ENCODE measurements around the gene NTSR2.

DNA sequence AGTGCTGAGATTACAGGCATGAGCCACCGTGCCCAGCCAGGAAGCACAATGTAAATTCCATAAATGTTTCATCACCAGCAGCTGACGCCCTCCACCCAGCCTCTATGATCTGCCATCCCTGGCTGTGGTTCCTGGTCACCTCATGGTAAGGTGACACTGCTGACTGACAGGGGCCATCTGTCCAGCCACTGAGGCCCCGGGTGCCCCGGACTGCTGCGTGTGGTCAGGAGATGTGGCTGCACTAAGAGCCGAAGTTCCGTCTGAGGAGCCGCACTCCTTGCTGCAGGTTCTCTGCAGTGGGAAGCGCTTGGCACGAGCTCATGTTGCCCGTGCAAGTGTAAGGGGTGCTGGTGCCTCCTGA, 10.9 kb downstream of the NTSR2 start:
- TF ChIP-seq, protein P1, sequence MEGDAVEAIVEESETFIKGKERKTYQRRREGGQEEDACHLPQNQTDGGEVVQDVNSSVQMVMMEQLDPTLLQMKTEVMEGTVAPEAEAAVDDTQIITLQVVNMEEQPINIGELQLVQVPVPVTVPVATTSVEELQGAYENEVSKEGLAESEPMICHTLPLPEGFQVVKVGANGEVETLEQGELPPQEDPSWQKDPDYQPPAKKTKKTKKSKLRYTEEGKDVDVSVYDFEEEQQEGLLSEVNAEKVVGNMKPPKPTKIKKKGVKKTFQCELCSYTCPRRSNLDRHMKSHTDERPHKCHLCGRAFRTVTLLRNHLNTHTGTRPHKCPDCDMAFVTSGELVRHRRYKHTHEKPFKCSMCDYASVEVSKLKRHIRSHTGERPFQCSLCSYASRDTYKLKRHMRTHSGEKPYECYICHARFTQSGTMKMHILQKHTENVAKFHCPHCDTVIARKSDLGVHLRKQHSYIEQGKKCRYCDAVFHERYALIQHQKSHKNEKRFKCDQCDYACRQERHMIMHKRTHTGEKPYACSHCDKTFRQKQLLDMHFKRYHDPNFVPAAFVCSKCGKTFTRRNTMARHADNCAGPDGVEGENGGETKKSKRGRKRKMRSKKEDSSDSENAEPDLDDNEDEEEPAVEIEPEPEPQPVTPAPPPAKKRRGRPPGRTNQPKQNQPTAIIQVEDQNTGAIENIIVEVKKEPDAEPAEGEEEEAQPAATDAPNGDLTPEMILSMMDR (conservative IDR thresholded peaks at IDR 0.05), result no peak
- no peak for TF ChIP-seq ZFX (IDR thresholded peaks at IDR 0.05)

All from C4-2B (cell line).